GM23248 (cell line): ENCODE measurements around the gene PDE1A. TPM values are rescaled to one million over a fixed set of nuclear protein-coding genes. Genes with fewer than 3 reads are reported as not detected.

ENCODE experiments used
- DNase-seq: peaks from one replicate; pipeline ENCODE4 v3.0.0-alpha.2; 2015
- H2AFZ ChIP-seq: fragments of 200-600 bp; sonication (generic); 2 replicates; pipeline ENCODE4 v1.6.1; 2016; ENCODE audit warnings: antibody characterized with exemption
- H3F3A ChIP-seq: fragments of 200-600 bp; sonication (generic); 2 replicates; pipeline ENCODE4 v1.6.1; 2016; ENCODE audit warnings: mild to moderate bottlenecking, antibody characterized with exemption, mixed run types; ENCODE audit not compliant: insufficient read depth
- H3K27ac ChIP-seq: fragments of 200-600 bp; sonication (generic); 2 replicates; pipeline ENCODE4 v1.5.1; 2016; ENCODE audit warnings: mild to moderate bottlenecking
- H3K27me3 ChIP-seq: fragments of 200-600 bp; sonication (generic); replicated peaks from 2 replicates; pipeline ENCODE4 v1.6.1; 2016; ENCODE audit warnings: mild to moderate bottlenecking; ENCODE audit not compliant: insufficient read depth
- H3K36me3 ChIP-seq: fragments of 200-600 bp; sonication (generic); 2 replicates; pipeline ENCODE4 v1.6.1; 2016; ENCODE audit warnings: low read depth, mild to moderate bottlenecking
- H3K4me1 ChIP-seq: fragments of 200-600 bp; sonication (generic); 2 replicates; pipeline ENCODE4 v1.6.1; 2016; ENCODE audit warnings: mild to moderate bottlenecking; ENCODE audit not compliant: insufficient read depth
- H3K4me2 ChIP-seq: fragments of 200-600 bp; sonication (generic); one replicate; pipeline ENCODE4 v1.6.1; 2016; ENCODE audit warnings: mild to moderate bottlenecking; ENCODE audit not compliant: unreplicated experiment
- H3K4me3 ChIP-seq: fragments of 200-600 bp; sonication (generic); 2 replicates; pipeline ENCODE4 v1.5.1; 2016; ENCODE audit warnings: mild to moderate bottlenecking
- H3K79me2 ChIP-seq: fragments of 200-600 bp; sonication (generic); 2 replicates; pipeline ENCODE4 v1.6.1; 2016; ENCODE audit warnings: mild to moderate bottlenecking; ENCODE audit not compliant: insufficient read depth
- H3K9ac ChIP-seq: fragments of 200-600 bp; sonication (generic); 2 replicates; pipeline ENCODE4 v1.6.1; 2016; ENCODE audit warnings: mild to moderate bottlenecking
- H3K9me2 ChIP-seq: fragments of 200-600 bp; sonication (generic); 2 replicates; pipeline ENCODE4 v1.6.1; 2016; ENCODE audit warnings: mixed run types, mild to moderate bottlenecking, moderate library complexity; ENCODE audit not compliant: insufficient read depth
- H3K9me3 ChIP-seq: fragments of 200-600 bp; sonication (generic); one replicate; pipeline ENCODE4 v1.6.1; 2017; ENCODE audit warnings: low read depth
- H4K20me1 ChIP-seq: fragments of 200-600 bp; sonication (generic); 2 replicates; pipeline ENCODE4 v1.6.0; 2016; ENCODE audit not compliant: insufficient read depth
- EZH2 ChIP-seq: fragments of 200-600 bp; sonication (generic); IDR thresholded peaks from 2 replicates; pipeline ENCODE4 v1.6.1; 2018; ENCODE audit warnings: antibody characterized with exemption, mild to moderate bottlenecking; ENCODE audit not compliant: insufficient read depth, poor library complexity, severe bottlenecking
- EZH2phosphoT487 ChIP-seq: fragments of 200-600 bp; sonication (generic); IDR thresholded peaks from 2 replicates; pipeline ENCODE4 v1.6.1; 2018; ENCODE audit warnings: antibody characterized with exemption, moderate library complexity, mild to moderate bottlenecking, low read depth; ENCODE audit not compliant: insufficient read depth
- WGBS, 2 experiments: methylation state at CpG; one replicate each; pipeline ENCODE4 v1.1.6; 2015 to 2017; ENCODE audit warnings: low lambda C conversion rate in 2 of 2, low coverage in 1 of 2; ENCODE audit errors: missing lambda C conversion rate in 2 of 2; 5-methylcytosine and 5-hydroxymethylcytosine counted together
- in situ Hi-C: fragments of 300-500 bp; cut with MboI; formaldehyde crosslinking; loops from 2 replicates; pipeline ENCODE4 v1.15.0; 2020
- polyA plus RNA-seq: library from polyadenylated mRNA; unstranded; fragments of >200 nt; fragmentation: Nextera tagmentation; extraction: Ambion mirVana; gene quantifications from 2 replicates; pipeline ENCODE4 v1.2.1, GENCODE V29; 2016
- total RNA-seq: library from RNA; depleted of rRNA; stranded (reverse); fragments of >200 nt; shearing (Covaris generic); gene quantifications from 2 replicates; pipeline ENCODE4 v1.2.3, GENCODE V29; 2014

Gene PDE1A
- total and polyA plus RNA-seq, 2 experiments from 2014 or later, result 1.0 to 1.9 TPM

- WGBS, 2 experiments, result 22 to 35% methylated on average over 2 of the region's 2 CpGs
- no peaks in the 10 kb centered on the region for H3K27me3 ChIP-seq
- no peaks in the 10 kb centered on the region for H3K36me3 ChIP-seq
- no peaks in the 10 kb centered on the region for H3K79me2 ChIP-seq
- H3K9me3 ChIP-seq, result no peaks in the 10 kb centered on the region
- no peak overlapping the region for H3K4me2 ChIP-seq
- H3K27ac ChIP-seq, result no peak overlapping the region
- H4K20me1 ChIP-seq, result no peaks in the 10 kb centered on the region
- H3F3A ChIP-seq, result no peaks in the 10 kb centered on the region
- peak; percentile 10 for DNase-seq
- in situ Hi-C loops, result no loop called here
- no peaks in the 10 kb centered on the region for H3K9me2 ChIP-seq
- H3K9ac ChIP-seq, result no peak overlapping the region
- H3K4me3 ChIP-seq, result no peak overlapping the region
- no peak overlapping the region for H2AFZ ChIP-seq
- H3K4me1 ChIP-seq, result 0 out of 2 replicates have a peak, but pooled peaks cover 8% of the 10 kb centered on the region
- TF ChIP-seq EZH2phosphoT487 (no peak), EZH2 (no peak)
Measured at GRCh38 chr2:182148344-182148743, 278.5 kb downstream of the PDE1A start.

GRCh38 chr2:182144776-182145165 lies 282.1 kb downstream of the PDE1A start:
- Histone ChIP-seq H3K9ac (no peak overlapping the region), H3K9me2 (no peaks in the 10 kb centered on the region), H3K27ac (no peak overlapping the region), H3K79me2 (no peaks in the 10 kb centered on the region), H3F3A (no peaks in the 10 kb centered on the region), H3K4me2 (no peak overlapping the region), H3K4me3 (no peak overlapping the region), H3K4me1 (0 out of 2 replicates have a peak, but pooled peaks cover 8% of the 10 kb centered on the region), H3K27me3 (no peaks in the 10 kb centered on the region), H3K9me3 (no peaks in the 10 kb centered on the region), H3K36me3 (no peaks in the 10 kb centered on the region), H2AFZ (peak overlapping the region; percentile 25), H4K20me1 (no peaks in the 10 kb centered on the region)
- in situ Hi-C loops, result no loop called here
- TF ChIP-seq EZH2, result no peak
- DNase-seq, result peak; percentile 51
- WGBS, 2 experiments, result 24 to 27% methylated on average over 1 of the region's 1 CpG

- Histone ChIP-seq H3F3A (no peaks in the 10 kb centered on the region), H3K4me2 (no peak overlapping the region), H3K27me3 (no peaks in the 10 kb centered on the region), H3K27ac (no peak overlapping the region), H3K4me3 (no peak overlapping the region), H3K79me2 (no peaks in the 10 kb centered on the region), H2AFZ (peak overlapping the region; percentile 25; the same call in 1 of the 2 replicates), H3K36me3 (no peaks in the 10 kb centered on the region), H4K20me1 (no peaks in the 10 kb centered on the region), H3K4me1 (0 out of 2 replicates have a peak, but pooled peaks cover 8% of the 10 kb centered on the region), H3K9me2 (no peaks in the 10 kb centered on the region), H3K9ac (no peak overlapping the region), H3K9me3 (no peaks in the 10 kb centered on the region)
- in situ Hi-C loops, result no loop called here
- 76% methylated on average over 7 of the region's 7 CpGs for WGBS, 2 experiments
- TF ChIP-seq EZH2phosphoT487 (no peak), EZH2 (no peak)
- no peak for DNase-seq
Measured at GRCh38 chr2:182144041-182144775, 282.6 kb downstream of the PDE1A start.

- Histone ChIP-seq H3K36me3 (no peaks in the 10 kb centered on the region), H3K9me2 (no peaks in the 10 kb centered on the region), H4K20me1 (no peaks in the 10 kb centered on the region), H3K4me3 (no peak overlapping the region), H3K4me2 (no peak overlapping the region), H3K9ac (no peak overlapping the region), H3K27me3 (no peaks in the 10 kb centered on the region), H3K9me3 (no peaks in the 10 kb centered on the region), H3K4me1 (no peaks in the 10 kb centered on the region), H3F3A (no peaks in the 10 kb centered on the region), H2AFZ (no peak overlapping the region), H3K27ac (no peak overlapping the region), H3K79me2 (no peaks in the 10 kb centered on the region)
- TF ChIP-seq EZH2phosphoT487, result no peak
- in situ Hi-C loops, result no loop called here
- DNase-seq, result no peak
- WGBS, 2 experiments, result 69 to 76% methylated on average over 6 of the region's 6 CpGs
Measured at GRCh38 chr2:182142062-182142461, 284.8 kb downstream of the PDE1A start.

- H3K9me2 ChIP-seq, result no peaks in the 10 kb centered on the region
- no peak overlapping the region for H3K27ac ChIP-seq
- no peak overlapping the region for H3K4me3 ChIP-seq
- H3F3A ChIP-seq, result peaks cover 10% of the 10 kb centered on the region; the same call in 1 of the 2 replicates
- H3K4me2 ChIP-seq, result no peak overlapping the region
- DNase-seq, result no peak
- H3K9me3 ChIP-seq, result no peaks in the 10 kb centered on the region
- H3K27me3 ChIP-seq, result no peaks in the 10 kb centered on the region
- H3K79me2 ChIP-seq, result no peaks in the 10 kb centered on the region
- peaks cover 11% of the 10 kb centered on the region for H3K4me1 ChIP-seq
- no peak overlapping the region for H2AFZ ChIP-seq
- TF ChIP-seq EZH2, result no peak
- TF ChIP-seq EZH2phosphoT487, result no peak
- in situ Hi-C loops, result no loop called here
- H3K36me3 ChIP-seq, result no peaks in the 10 kb centered on the region
- H4K20me1 ChIP-seq, result no peaks in the 10 kb centered on the region
- 55 to 63% methylated on average over 1 of the region's 1 CpG for WGBS, 2 experiments
- no peak overlapping the region for H3K9ac ChIP-seq
Measured at GRCh38 chr2:182134201-182134600, 292.6 kb downstream of the PDE1A start.
